ENCODE results near the gene OTOGL. TPM values are rescaled to one million over a fixed set of nuclear protein-coding genes. Genes with fewer than 3 reads are reported as not detected.

Gene OTOGL
- polyA plus RNA-seq, 3 donors: not detected

DNA sequence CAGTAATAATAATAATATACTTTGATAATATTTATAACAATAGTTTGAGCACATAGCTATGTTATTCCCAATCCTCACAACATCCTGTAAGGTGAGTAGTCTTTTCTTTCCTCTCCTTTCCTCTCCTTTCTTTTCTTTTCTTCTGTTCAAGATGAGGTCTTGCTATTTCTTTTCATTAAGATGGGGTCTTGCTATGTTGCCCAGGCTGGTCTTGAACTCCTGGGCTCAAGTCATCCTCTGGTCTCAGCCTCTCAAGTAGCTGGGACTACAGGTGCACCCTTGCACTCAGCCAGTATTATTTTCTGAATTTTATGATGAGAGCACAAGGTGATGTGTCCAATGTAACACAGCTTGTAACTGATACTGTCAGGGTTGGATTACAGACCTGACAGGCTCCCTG is 134.6 kb downstream of the OTOGL start:
- H3K27ac ChIP-seq (ENCODE audit: low read depth in 1 of 2, low read length in 2 of 2): no peak overlapping the region
- no peaks in the 10 kb centered on the region for H3K9me3 ChIP-seq (replicated peaks in 1 of 2; ENCODE audit: control insufficient read depth in 1 of 2, insufficient read depth in 1 of 2, low read length in 2 of 2)
- no peak overlapping the region for H3K4me3 Mint-ChIP-seq
- no peak overlapping the region for H3K4me3 ChIP-seq (replicated peaks in 1 of 3; ENCODE audit: low read depth in 2 of 3, low read length in 3 of 3)
- no peaks in the 10 kb centered on the region for H4K20me1 ChIP-seq (ENCODE audit: insufficient read depth, low read length)
- H3K9ac ChIP-seq (ENCODE audit: insufficient read depth, low read length, poor library complexity, severe bottlenecking): no peak overlapping the region
- H3K27me3 ChIP-seq (ENCODE audit: control insufficient read depth in 2 of 2, insufficient read depth in 2 of 2, low read length in 2 of 2): no peaks in the 10 kb centered on the region
- no peak overlapping the region for H3K4me2 ChIP-seq (replicated peaks; ENCODE audit: extremely low read depth, low read length, poor library complexity, severe bottlenecking)
- H2AFZ ChIP-seq (ENCODE audit: insufficient read depth, low read depth, low read length, poor library complexity, severe bottlenecking): no peak overlapping the region
- H3K4me1 Mint-ChIP-seq: no peaks in the 10 kb centered on the region
- H3K27me3 Mint-ChIP-seq (ENCODE audit: low read depth in 3 of 3): no peaks in the 10 kb centered on the region
- no peaks in the 10 kb centered on the region for H3K36me3 Mint-ChIP-seq
- H3K27ac Mint-ChIP-seq: no peak overlapping the region
- H3K9me3 Mint-ChIP-seq: no peaks in the 10 kb centered on the region
- no peak for DNase-seq
- no peaks in the 10 kb centered on the region for H3K79me2 ChIP-seq (ENCODE audit: insufficient read depth, low read length)
- intact Hi-C loops (cut with micrococcal nuclease): no loop called here
- H3K36me3 ChIP-seq (replicated peaks in 1 of 2; ENCODE audit: control insufficient read depth in 1 of 2, insufficient read depth in 2 of 2, low read length in 2 of 2): no peaks in the 10 kb centered on the region
- H3K4me1 ChIP-seq (ENCODE audit: control insufficient read depth in 1 of 2, insufficient read depth in 2 of 2, low read length in 2 of 2): no peaks in the 10 kb centered on the region
- TF ChIP-seq, protein P1, sequence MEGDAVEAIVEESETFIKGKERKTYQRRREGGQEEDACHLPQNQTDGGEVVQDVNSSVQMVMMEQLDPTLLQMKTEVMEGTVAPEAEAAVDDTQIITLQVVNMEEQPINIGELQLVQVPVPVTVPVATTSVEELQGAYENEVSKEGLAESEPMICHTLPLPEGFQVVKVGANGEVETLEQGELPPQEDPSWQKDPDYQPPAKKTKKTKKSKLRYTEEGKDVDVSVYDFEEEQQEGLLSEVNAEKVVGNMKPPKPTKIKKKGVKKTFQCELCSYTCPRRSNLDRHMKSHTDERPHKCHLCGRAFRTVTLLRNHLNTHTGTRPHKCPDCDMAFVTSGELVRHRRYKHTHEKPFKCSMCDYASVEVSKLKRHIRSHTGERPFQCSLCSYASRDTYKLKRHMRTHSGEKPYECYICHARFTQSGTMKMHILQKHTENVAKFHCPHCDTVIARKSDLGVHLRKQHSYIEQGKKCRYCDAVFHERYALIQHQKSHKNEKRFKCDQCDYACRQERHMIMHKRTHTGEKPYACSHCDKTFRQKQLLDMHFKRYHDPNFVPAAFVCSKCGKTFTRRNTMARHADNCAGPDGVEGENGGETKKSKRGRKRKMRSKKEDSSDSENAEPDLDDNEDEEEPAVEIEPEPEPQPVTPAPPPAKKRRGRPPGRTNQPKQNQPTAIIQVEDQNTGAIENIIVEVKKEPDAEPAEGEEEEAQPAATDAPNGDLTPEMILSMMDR (IDR thresholded peaks at IDR 0.05): no peak

DNA sequence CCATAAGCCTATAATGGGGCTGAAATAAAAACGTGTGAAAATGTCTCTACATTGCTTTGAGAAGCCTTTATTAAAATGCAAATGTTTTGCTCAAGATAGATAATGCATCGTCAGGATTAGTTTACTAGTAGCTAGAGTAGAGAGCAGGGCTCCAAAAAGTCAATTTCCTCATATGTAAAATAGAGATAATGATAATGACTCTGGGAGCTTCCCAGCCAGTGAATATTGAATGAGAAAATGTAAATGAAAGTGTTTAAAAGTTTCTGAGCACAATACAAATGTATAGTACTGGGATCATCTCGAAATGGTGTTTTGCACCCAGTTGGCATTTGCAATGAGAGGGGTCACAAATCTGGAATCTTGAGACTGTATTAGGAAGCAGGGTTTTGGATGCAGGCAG is 135.3 kb downstream of the OTOGL start:
- Histone ChIP-seq H3K9me3 (replicated peaks in 1 of 2; ENCODE audit: control insufficient read depth in 1 of 2, insufficient read depth in 1 of 2, low read length in 2 of 2) (no peaks in the 10 kb centered on the region), H3K4me2 (replicated peaks; ENCODE audit: extremely low read depth, low read length, poor library complexity, severe bottlenecking) (no peak overlapping the region), H3K9ac (ENCODE audit: insufficient read depth, low read length, poor library complexity, severe bottlenecking) (no peak overlapping the region), H3K4me1 (ENCODE audit: control insufficient read depth in 1 of 2, insufficient read depth in 2 of 2, low read length in 2 of 2) (no peaks in the 10 kb centered on the region), H3K27me3 (ENCODE audit: control insufficient read depth in 2 of 2, insufficient read depth in 2 of 2, low read length in 2 of 2) (no peaks in the 10 kb centered on the region), H3K27ac (ENCODE audit: low read depth in 1 of 2, low read length in 2 of 2) (no peak overlapping the region), H4K20me1 (ENCODE audit: insufficient read depth, low read length) (no peaks in the 10 kb centered on the region), H3K4me3 (replicated peaks in 1 of 3; ENCODE audit: low read depth in 2 of 3, low read length in 3 of 3) (no peak overlapping the region), H2AFZ (ENCODE audit: insufficient read depth, low read depth, low read length, poor library complexity, severe bottlenecking) (no peak overlapping the region), H3K36me3 (replicated peaks in 1 of 2; ENCODE audit: control insufficient read depth in 1 of 2, insufficient read depth in 2 of 2, low read length in 2 of 2) (no peaks in the 10 kb centered on the region), H3K79me2 (ENCODE audit: insufficient read depth, low read length) (no peaks in the 10 kb centered on the region)
- intact Hi-C loops (cut with micrococcal nuclease): no loop called here
- WGBS (ENCODE audit: insufficient coverage): 78% methylated on average over 1 of the region's 3 CpGs
- Mint-ChIP-seq H3K27me3 (ENCODE audit: low read depth in 3 of 3) (no peaks in the 10 kb centered on the region), H3K4me1 (no peaks in the 10 kb centered on the region), H3K9me3 (peaks cover 0 to 2% (median 0%) of the 10 kb centered on the region in 7 donors), H3K27ac (no peak overlapping the region), H3K36me3 (no peaks in the 10 kb centered on the region), H3K4me3 (no peak overlapping the region)
- TF ChIP-seq, protein P1 (IDR thresholded peaks at IDR 0.05): no peak
- DNase-seq: no peak
